HG02852 (cell line): ENCODE measurements around the gene TRIM8.
"Not testable (repeated sequence)": the region's sequence is repeated elsewhere in the genome, so short reads cannot be mapped to it uniquely, and the experiment has no call there.

Source experiments
- ATAC-seq: cut with Tn5 transposase; IDR thresholded peaks from one replicate; pipeline ENCODE4 v1.9.1; 2021; ENCODE audit warnings: mild to moderate bottlenecking, moderate library complexity; ENCODE audit not compliant: unreplicated experiment

The TRIM8 gene

GRCh38 chr10:102648889-102649796 is 4.9 kb downstream of the TRIM8 start:
- ATAC-seq = no peak

DNA sequence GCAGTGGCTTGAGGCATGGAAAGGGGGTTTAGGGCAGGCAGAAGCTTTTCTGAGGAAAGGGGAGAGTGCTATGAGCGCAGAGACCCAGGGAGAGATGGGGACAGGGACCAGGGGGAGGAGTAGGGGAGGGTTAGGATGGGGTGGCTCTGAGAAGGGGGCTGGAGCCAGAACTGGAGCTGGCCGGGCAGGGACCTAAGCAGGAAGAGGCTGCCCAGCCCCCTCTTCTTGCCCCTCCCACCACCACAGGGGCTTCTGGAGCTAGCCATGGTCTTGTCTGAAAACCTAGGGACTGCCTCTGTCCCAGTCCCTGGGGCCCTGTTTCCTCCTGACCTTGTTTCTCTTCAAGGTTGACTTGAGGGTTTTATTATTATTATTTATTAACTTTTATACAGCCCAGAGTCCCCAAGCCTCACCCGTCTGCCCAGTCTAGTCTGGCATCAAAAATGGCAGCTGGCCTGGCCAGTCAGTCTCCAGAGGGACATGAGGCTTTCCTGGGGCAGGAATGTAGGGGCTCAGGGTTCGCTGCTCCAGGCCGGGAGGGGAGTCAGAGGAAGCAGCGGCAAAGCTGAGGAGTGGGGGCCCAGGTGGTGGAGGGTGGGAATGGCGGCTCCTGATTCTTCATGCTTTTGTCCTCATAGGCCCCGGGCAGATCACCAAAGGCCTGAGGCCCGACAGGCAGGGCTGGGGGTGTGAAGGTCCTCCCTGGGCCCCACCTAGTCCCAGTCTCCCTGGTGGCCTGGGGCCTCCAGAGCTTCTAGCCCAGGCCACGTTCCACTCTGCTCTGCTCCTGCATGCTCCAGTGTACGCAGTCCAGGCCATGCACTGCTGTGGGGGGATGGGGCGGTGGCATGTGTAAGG is 5.7 kb downstream of the TRIM8 start:
- ATAC-seq = no peak

DNA sequence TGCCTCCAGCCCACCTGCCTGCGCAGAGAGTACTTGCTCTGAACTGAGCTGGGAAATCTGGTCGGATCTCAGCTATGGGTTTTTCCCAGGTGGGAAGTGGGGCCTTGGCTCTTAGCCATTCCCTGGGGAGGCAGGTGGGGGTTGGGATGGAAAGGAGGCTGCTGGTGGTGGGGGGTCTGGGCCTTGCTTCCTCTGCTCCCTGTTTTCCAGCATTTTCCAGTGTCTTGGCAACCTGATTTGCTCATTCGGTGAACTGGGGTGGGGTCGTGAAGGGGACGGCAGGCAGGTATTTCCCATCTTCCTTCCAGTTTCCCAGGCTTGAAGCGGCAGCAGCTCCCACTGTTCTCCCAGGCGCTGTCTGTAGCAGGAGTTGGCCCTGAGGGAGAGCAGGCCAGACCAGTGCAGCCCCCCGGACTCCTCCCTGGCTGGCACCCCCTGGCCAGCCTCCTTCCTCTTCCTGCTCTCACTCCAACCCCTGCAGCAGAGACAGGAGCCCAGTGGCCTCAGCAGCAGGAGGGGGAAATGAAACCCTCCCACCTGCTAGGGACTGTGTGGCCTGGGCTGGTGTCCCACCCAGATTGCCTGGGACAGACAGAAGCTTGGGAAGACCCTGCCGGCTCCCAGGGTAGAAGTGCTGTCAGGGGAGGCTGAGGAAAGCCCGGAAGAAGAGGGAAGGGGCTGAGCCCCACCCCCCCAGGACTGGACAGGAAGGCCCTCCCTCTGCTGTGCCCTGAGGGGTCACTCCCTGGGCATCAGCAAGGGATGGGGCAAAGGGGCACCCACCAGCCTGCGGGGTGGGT is 6.6 kb downstream of the TRIM8 start:
- no peak for ATAC-seq

- ATAC-seq = no peak
These were observed 7.3 kb downstream of the TRIM8 start for GRCh38 chr10:102651455-102652169.

DNA sequence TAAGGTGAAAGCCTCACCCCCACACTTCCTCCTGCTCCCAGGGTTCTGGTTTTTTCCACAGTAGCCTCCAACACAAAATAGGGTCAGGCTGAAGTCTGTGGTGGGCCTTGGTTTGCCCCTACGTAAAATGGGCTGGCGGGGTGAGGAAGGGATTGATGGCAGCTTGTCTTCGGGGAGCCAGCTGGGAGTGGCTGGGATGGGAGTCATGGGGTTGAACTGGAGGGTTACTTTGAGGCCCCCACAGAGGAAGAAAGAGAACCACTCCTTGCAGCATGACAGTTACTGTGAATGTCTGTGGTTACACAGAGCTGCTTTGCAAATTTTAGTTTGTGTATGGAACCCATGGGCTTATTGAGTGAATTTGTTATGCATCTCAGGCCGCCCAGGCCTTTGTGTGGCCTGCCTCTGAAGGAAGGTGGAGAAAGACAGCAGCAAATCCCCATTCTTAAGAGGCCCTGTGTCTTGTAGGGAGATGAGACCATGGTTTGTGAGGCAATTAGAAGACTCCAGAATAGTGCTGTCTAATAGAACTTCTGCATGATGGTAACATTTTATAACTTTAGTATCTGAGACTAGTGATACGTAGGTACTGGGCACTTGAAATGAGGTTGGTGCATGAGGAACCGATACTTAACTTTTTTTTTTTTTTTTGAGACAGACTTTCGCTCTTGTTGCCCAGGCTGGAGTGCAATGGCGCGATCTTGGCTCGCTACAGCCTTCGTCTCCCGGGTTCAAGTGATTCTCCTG is 8.1 kb downstream of the TRIM8 start:
- ATAC-seq = peak; percentile 58

- no peak for ATAC-seq
These were observed 8.8 kb downstream of the TRIM8 start for GRCh38 chr10:102653060-102653459.

DNA sequence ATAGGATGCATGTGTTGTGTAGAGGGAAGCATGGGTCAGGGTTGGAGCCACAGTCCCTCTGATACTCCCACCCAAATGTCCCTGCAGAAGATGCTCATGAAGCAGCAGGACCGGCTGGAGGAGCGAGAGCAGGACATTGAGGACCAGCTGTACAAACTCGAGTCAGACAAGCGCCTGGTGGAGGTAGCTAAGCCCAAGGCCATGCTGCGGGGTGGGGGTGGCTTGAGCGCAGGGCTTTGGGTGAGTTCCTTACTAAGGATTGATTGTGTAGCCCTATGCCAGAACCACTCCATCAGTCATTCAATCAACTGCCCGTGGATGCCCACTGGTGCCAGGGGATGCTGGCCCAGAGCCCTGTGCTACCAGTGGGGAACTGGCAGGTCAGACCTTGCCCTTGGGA is 10.3 kb downstream of the TRIM8 start:
- no peak for ATAC-seq

- no peak for ATAC-seq
These were observed 10.7 kb downstream of the TRIM8 start for GRCh38 chr10:102654969-102655368.

GRCh38 chr10:102656026-102656425 is 11.7 kb downstream of the TRIM8 start:
- ATAC-seq = no peak

- no peak for ATAC-seq
These were observed 12.6 kb downstream of the TRIM8 start for GRCh38 chr10:102656791-102657371.

DNA sequence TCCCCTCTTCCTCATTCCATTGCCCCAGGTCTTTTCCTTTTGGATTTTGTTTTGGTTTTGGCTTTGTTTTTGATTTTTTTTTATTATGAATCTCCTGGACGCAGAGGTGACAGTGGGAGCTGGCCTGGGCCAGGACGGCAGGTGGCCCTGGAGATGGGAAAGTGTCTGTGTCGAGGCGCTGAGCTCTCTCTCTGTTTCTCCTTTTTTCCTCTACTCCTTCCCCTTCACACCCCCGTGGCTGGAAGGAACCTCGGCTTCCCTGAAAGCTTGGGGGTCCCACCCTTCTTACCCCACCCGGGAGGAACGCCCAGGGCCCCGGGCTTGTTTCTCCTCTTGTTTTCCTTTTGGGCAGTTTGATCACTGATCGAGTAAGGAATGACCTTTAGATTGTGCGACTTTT is 13.2 kb downstream of the TRIM8 start:
- ATAC-seq = no peak

DNA sequence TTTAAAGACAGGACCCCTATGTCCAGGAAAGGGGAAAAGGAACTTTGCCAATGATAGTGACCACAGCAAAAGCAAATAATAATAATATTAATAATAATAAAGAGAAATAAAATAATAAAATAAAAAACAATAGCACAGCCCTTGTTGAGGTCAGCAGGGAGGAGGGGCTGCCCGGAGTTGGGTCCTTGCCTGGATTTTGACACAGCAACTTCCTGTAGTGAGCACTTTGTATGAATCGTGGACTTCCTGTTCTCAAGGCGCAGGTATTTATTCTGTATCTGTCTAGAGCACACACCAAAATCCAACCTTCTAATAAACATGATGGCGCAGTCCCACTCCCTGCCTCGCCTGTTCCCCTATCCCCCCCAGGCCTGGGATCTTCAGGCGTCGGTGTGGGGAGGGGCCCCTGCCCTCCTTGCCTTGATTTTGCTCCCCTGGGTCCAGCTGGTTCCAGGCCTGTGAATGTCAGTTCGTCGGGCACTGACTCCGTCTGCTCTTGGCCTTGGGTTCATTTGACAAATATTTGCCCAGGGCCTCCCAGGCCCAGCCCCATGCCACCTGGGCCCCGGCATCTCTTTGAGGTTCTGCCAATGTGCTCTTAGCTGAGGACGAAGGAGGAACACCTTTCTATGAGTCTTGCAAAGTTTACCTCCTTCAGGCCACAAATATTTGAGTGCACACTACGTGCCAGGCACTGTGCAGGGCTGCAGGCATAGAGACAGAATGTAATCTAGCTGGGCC is 13.9 kb downstream of the TRIM8 start:
- ATAC-seq = no peak

GRCh38 chr10:102658802-102659201 is 14.5 kb downstream of the TRIM8 start:
- no peak for ATAC-seq

DNA sequence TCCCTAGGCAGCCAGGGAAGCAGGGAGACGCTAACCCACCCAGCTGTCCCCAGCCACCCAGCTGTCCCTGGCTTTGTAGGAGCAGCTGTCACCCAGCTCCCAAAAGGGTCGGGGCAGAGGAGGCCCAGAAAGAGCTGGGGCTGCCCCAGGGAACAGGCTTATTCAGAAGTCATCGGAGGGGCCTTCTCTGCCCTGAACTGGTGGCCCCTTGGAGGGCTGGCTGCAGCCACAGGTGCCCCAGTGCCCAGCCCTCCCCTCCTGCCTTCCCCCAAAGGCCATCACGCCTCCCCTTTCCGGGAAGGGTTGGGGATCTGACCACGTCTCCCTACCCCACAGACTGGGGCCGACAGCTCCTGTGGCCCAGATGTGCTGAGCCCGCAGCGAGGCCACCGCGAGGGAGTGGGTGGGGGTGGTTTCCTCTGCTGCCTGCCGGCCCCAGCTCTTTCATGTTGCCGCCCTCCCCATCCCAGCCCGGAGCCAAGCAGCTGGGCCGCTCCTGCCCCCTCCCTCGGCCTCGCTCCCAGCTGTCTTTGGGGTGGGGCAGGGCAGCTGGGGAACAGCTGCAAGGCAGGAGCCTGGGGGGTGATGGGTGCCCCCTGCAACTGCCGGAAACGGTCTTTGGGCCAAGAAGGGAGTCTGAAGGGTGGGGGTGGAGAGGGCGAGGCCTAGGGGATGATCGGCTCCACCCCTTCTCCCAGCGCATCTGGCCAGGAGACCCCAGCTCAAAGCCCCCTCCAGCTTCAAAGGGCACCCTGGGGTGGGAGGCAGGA is 16.8 kb downstream of the TRIM8 start:
- ATAC-seq = peak; percentile 86

DNA sequence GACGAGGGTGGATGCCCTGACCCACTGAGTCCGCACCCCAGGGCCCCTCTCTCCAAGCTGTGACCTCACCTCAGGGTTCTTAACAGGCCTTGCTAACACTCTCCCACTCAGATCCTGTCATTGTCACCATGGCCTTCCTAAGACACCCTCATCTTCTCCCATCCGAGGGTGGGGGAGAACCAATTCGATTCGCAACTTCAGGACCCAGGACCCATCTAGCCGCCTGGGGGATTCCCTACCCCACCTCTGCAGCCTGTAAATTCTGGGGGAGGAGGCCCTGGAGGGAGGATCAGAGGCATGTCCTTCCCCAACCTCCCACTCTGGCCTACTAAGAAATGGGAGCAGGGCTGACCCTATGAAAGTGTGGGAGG is 17.4 kb downstream of the TRIM8 start:
- ATAC-seq = peak; percentile 18

GRCh38 chr10:102665904-102666509 is 21.7 kb downstream of the TRIM8 start:
- no peak for ATAC-seq

- ATAC-seq = not testable (repeated sequence)
These were observed 23.1 kb downstream of the TRIM8 start for GRCh38 chr10:102667411-102667810.
